CD4-positive, alpha-beta T cell treated with Interleukin-15 for 4 hours (primary cell): ENCODE results near the gene PTGES2.
"Not testable (repeated sequence)": the region's sequence is repeated elsewhere in the genome, so short reads cannot be mapped to it uniquely, and the experiment has no call there.

ENCODE experiments used
- DNase-seq: peaks from one replicate; pipeline ENCODE4 v3.0.0-alpha.2; 2020; ENCODE audit warnings: low spot score

The PTGES2 gene

DNA sequence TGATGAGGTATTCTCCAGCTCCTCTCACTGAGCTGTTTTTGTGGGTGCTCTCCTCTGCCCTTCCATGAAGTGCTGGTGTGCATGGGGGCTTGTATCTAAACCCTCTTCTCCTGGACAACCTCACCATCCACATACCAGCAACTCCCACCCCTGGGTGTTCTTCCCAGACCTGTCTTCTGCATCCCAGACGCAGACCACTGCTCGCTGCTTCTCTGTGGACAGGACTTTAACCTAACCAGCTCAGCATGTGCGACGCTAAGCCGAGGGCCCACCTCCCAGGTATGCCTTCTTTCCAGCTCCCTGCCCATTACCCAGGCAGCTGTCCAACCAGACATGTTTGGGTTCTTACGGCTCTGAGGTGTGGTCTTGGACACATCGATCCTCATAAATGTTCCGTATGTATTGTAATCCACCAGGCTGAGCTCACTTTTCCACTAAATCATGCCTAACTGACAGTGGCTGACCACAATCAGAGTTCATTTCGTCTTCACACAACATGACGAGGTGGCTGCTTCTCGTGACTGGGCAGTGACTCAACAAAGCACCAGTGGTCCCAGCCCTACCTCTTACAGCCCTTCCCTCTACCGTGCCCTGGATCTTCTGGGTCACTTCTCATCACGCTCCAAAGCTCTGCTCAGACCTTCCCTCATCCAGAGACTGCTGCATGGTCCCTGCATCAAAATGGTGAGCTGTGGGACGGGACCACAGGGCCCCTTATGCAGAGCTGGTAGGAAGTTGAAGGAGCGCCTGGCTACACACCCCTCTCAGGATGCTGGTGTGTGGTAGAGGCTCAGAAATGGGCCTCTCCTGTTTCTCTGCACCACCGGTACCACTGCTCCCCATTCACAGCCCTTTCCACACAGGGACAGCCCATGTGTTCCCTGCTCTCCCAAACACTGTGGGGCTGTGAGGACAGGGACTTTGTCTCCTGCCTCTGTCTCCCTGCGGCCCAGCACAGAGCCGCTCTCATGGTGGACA is 9.6 kb upstream of the PTGES2 start:
- DNase-seq = no peak

GRCh38 chr9:128135561-128135960 is 8.0 kb upstream of the PTGES2 start:
- not testable (repeated sequence) for DNase-seq

DNA sequence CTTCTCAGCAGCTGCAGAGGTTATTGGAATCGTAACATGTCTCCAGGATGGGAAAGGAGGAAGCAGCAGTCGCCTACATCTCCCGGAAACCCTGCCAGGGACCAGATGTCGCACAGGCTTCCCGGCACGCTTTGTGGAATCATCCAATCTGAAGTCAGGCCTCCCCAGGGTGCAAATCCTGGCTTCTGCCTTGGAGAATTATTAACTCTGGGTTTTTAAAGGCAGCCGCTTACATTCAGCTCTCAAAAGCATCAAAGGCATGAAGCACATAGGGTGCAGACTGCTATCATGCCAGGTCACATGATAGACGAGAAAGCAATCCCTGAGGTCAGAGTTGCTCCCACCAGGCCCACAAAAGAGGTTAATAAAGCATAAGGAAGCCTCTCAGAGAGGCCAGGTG is 4.6 kb upstream of the PTGES2 start:
- DNase-seq = not testable (repeated sequence)

DNA sequence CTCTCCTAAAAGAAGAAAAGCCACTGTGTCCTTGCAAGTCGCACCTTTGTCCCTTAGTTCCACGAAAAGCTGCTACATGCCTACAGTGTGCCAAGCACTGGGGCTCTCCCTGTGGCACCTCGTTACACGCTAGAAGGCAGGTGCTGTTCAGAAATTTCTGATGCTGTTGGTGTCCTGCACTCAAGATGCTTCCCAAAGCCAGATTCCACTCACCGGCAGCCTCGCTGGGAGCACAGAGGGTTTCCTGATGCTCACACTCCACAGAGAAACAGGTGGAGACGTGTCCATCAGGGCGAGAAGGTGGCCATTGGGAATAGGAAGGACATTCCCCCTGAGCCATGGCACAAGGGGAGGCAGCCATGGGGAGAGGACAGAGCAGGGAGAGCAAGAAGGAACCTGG is 3.8 kb upstream of the PTGES2 start:
- not testable (repeated sequence) for DNase-seq

DNA sequence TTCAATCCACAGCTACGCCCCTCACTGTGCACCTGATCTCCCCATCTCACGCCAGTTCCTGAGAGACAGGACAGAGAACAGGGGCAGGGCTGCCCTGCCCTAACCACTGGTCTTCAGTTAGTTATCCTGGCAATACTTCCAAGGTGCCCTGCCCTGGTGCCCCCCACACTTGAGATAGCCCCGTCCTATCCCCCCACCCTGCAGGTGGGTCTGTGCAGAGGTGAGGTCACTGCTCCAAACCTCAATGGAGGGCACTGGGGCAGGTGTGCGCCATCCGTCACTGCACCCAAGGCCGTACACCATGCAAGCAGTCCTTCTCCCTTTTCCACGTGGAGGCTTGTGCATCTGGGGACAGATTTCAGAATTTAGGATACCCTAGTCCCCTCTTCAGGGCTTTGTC is 3.1 kb upstream of the PTGES2 start:
- DNase-seq = not testable (repeated sequence)

- peak; percentile 58 for DNase-seq
Measured at GRCh38 chr9:128129976-128130590, 2.6 kb upstream of the PTGES2 start.

- DNase-seq = no peak
Measured at GRCh38 chr9:128128836-128129590, 1.5 kb upstream of the PTGES2 start.

GRCh38 chr9:128127990-128128835 is 684 bp upstream of the PTGES2 start:
- DNase-seq = peak; percentile 90

DNA sequence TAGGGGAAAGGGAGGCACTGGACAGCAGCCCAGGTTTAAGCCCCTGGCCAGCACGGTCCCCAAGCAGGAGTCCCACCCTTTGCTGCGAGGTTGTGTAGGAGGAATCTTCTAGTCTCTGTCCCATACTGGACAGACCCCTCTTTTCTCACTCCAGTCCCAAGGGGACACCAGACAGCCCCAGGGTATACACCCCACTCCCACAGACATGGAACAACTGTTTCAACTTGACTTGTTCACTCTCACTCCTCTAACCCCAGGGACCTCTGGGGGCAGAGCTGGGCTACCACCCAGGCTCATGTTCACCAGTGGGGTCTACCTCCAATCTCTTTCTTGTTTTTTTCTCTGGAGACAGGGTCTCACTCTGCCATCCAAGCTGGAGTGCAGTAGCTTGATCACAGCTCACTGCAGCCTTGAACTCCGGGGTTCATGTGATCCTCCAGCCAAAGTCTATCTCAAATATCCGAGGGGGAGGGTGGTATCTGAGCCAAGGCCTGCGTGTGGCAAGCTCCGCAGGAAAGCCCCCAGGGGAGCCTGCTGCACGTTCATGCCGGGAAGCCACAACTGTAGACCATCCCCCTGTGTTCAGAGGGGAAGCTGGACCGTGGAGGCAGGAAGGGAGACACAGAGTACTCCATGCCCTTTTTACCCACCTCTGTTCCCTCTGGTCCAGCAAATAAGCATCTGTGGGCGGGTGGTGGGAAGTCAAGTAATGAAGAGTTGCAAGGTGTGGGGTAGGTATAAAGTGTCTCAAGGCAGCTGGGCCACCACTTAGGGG is 1.8 kb downstream of the PTGES2 start:
- DNase-seq = no peak

- DNase-seq = peak; percentile 46
Measured at GRCh38 chr9:128124873-128125579, 2.5 kb downstream of the PTGES2 start.

GRCh38 chr9:128124451-128124850 is 3.1 kb downstream of the PTGES2 start:
- DNase-seq = no peak

DNA sequence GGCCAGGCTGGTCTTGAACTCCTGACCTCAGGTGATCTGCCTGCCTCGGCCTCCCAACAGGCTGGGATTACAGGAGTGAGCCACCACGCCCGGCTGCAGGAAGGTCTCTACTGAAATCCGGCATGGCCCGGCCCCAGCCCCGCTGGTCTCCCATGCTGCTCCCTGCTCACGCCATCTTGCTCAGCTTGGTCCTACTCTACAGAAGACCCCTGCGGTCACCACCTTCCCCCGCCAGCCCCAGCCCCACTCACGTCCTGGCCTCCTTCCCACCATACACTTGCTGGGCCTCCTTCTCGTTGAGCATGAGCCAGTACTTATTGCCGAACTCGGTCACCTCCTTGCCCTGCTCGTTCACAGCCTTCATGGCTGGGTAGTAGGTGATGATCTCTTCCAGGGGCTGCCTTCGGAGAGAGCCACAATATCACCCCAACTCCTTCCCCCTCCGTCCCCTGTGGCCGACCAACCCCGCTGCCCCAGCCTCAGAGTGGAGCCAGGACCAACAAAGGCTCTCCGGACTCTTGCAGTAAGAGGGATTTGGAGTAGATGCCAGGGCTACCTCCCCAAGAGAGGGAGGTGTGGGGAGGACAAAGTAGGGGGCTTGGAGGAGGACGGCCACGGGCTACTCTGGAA is 4.0 kb downstream of the PTGES2 start:
- DNase-seq = no peak

- DNase-seq = no peak
Measured at GRCh38 chr9:128122809-128123175, 4.7 kb downstream of the PTGES2 start.

DNA sequence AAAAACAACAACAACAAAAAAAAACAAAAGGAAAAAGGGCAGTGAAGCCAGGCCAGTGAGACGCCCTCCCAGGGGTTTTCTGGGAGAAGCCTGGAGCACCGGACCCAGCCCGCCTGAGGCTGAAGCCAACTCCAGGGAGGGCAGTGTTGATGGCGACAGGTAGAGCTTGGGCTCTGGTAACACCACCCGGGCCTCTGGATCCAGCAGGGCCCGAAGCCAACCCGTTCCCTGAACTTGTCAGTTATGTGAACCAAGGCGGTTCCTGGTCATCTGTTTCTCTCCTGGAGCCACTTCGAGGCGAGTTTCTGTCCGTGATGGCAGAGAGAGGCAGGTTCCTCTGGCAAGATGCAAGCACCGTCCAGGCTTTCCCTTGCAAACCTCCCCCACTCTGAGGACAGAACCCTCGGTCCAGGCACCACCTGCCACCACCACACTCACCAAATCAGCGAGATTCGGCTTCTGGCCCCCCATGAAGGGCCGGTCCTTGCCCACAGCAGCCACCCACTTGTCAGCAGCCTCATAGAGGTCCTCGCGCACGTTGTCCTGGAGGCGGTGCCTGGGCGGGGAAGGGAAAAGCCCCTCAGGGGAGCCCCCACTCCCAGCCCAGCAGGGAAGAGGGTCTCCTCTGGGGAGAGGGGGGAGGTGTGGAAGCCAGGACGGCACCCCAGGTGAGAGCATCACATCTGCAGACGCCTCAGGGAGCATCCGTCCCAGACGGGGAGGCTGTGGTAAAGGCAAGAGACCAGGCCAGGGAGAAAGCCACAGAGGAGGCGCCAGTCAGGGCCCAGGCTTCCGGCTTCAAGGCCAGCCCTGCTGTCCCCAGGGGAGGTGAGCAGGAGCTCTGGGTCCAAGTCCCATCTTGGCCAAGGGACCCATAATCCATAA is 5.4 kb downstream of the PTGES2 start:
- no peak for DNase-seq

DNA sequence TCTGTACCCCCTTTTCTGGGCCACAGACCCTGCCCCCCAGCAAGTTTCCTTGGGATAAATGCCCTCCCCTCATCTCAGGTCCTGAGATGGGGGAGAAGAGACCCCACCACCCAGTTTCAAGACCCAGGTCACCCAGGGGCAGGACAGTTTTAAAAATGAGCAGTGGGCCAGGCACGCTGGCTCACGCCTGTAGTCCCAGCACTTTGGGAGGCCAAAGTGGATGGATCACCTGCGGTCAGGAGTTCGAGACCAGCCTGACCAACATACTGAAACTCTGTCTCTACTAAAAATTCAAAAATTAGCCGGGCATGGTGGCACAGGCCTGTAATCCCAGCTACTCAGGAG is 6.1 kb downstream of the PTGES2 start:
- DNase-seq = no peak

DNA sequence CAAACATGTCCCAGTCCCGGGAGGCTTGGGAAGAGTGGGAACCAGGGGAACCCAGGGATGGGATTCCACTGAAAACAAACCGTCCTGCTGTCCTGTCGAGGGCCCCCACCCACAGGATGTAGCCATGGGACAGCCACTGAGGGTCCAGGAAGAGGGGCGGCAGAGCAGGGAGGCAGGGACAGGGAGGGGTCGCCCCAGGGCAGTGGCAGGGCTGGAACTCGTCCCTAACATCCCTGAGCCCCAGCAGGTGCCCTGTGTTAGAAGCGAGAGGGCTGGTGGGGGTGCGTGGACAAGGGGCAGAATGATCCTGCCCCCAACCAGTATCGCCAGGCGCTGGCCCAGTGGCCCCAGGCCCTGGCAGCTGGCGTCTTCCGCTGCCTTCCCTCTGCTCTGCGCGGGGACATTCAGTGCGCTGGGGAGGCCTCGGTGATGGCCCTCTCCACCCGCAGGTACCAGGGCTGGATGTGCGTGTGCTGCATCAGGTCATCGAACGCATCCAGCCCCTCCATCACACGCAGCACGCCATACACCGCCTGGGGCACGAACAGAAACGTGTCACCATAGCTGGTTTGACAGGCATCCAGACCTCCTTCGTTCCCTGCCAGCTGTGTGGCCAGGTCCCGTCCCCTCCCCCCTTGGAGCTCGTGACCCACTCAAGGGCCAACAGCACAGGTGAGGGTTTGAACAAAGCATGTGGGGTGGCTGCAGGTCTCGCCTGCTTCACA is 6.6 kb downstream of the PTGES2 start:
- no peak for DNase-seq

GRCh38 chr9:128120061-128120740 is 7.3 kb downstream of the PTGES2 start:
- DNase-seq = no peak
